HepG2 (cell line): ENCODE data around the gene DCTN3. TPM values are rescaled to one million over a fixed set of nuclear protein-coding genes. Genes with fewer than 3 reads are reported as not detected.
A peak's percentile ranks its signal among the peaks of the same experiment; 100 is the strongest.

Experiments
- FOXA3 ChIP-seq: IDR thresholded peaks from 2 replicates; pipeline ENCODE4 v1.6.1; 2016; ENCODE audit warnings: missing genetic modification reagents, missing compliant biosample characterization
- NFE2 ChIP-seq: sonication (generic); formaldehyde crosslinking; IDR thresholded peaks from 2 replicates; pipeline ENCODE4 v1.4.0; 2020; ENCODE audit warnings: missing genetic modification reagents
- SP4 ChIP-seq: sonication (generic); formaldehyde crosslinking; IDR thresholded peaks from 2 replicates; pipeline ENCODE4 v1.8.1; 2023; ENCODE audit warnings: mild to moderate bottlenecking, missing genetic modification reagents
- SP5 ChIP-seq: IDR thresholded peaks from 2 replicates; pipeline ENCODE4 v1.6.1; 2016; ENCODE audit warnings: low read depth, borderline replicate concordance
- ZNF12 ChIP-seq: sonication (generic); formaldehyde crosslinking; IDR thresholded peaks from 2 replicates; pipeline ENCODE4 v1.5.0; 2020; ENCODE audit warnings: missing genetic modification reagents
- ZNF292 ChIP-seq: sonication (generic); formaldehyde crosslinking; IDR thresholded peaks from 2 replicates; pipeline ENCODE4 v1.8.1; 2022; ENCODE audit warnings: mild to moderate bottlenecking, low read depth, missing genetic modification reagents, borderline replicate concordance
- ZNF343 ChIP-seq: sonication (generic); formaldehyde crosslinking; IDR thresholded peaks from 2 replicates; pipeline ENCODE4 v1.4.0; 2020; ENCODE audit warnings: mild to moderate bottlenecking, missing genetic modification reagents
- ZNF547 ChIP-seq: sonication (generic); formaldehyde crosslinking; IDR thresholded peaks from 2 replicates; pipeline ENCODE4 v1.5.1; 2020; ENCODE audit warnings: mild to moderate bottlenecking, missing genetic modification reagents
- polyA plus RNA-seq, 8 experiments: library from polyadenylated mRNA; depleted of rRNA in 3 of 8; stranded (reverse) in 7 of 8; unstranded in 1 of 8; fragments of >200 nt; fragmentation: Illumina TruSeq in 4 of 8; extraction: Trizol in 4 of 8; gene quantifications; 2 replicates each; pipeline versions ENCODE4 v1.2.1 to v1.2.3, GENCODE V29; 2011 to 2016; ENCODE audit warnings: low read depth in 4 of 8, missing spikeins in 1 of 8, mixed read lengths in 1 of 8; ENCODE audit not compliant: insufficient read depth in 1 of 8
- total RNA-seq, 5 experiments: library from RNA; depleted of rRNA; stranded (reverse); fragments of >200 nt; fragmentation: Illumina TruSeq; extraction: Trizol; gene quantifications; 2 replicates each; pipeline ENCODE4 v1.2.3, GENCODE V29; 2016; ENCODE audit warnings: low read depth in 1 of 5
- TF ChIP-seq, protein P1 (sequence below): sonication (generic); formaldehyde crosslinking; IDR thresholded peaks from 2 replicates; pipeline ENCODE4 v1.4.0; 2020; ENCODE audit warnings: missing genetic modification reagents
- TF ChIP-seq, protein P2 (sequence below): sonication (generic); formaldehyde crosslinking; conservative IDR thresholded peaks from 2 replicates; pipeline ENCODE4 v1.4.0; 2020; ENCODE audit warnings: missing genetic modification reagents
- TF ChIP-seq, protein P3 (sequence below): sonication (generic); formaldehyde crosslinking; IDR thresholded peaks from 2 replicates; pipeline ENCODE4 v1.5.0; 2020; ENCODE audit warnings: mild to moderate bottlenecking, missing genetic modification reagents, moderate library complexity
- TF ChIP-seq, protein P4 (sequence below): sonication (generic); formaldehyde crosslinking; IDR thresholded peaks from 2 replicates; pipeline ENCODE4 v1.8.1; 2023; ENCODE audit warnings: mild to moderate bottlenecking, missing genetic modification reagents
- TF ChIP-seq, protein P5 (sequence below): sonication (generic); formaldehyde crosslinking; IDR thresholded peaks from 2 replicates; pipeline ENCODE4 v1.8.0; 2022; ENCODE audit warnings: mild to moderate bottlenecking, missing genetic modification reagents, borderline replicate concordance
- TF ChIP-seq, protein P6 (sequence below): sonication (generic); formaldehyde crosslinking; IDR thresholded peaks from 2 replicates; pipeline ENCODE4 v1.4.0; 2020; ENCODE audit warnings: missing genetic modification reagents

DCTN3 gene
- total and polyA plus RNA-seq, 2 of the 13 experiments (the other 11 are each of a cell fraction or from before 2014, with no cell fraction given) = 27.4 to 34.5 TPM

DNA sequence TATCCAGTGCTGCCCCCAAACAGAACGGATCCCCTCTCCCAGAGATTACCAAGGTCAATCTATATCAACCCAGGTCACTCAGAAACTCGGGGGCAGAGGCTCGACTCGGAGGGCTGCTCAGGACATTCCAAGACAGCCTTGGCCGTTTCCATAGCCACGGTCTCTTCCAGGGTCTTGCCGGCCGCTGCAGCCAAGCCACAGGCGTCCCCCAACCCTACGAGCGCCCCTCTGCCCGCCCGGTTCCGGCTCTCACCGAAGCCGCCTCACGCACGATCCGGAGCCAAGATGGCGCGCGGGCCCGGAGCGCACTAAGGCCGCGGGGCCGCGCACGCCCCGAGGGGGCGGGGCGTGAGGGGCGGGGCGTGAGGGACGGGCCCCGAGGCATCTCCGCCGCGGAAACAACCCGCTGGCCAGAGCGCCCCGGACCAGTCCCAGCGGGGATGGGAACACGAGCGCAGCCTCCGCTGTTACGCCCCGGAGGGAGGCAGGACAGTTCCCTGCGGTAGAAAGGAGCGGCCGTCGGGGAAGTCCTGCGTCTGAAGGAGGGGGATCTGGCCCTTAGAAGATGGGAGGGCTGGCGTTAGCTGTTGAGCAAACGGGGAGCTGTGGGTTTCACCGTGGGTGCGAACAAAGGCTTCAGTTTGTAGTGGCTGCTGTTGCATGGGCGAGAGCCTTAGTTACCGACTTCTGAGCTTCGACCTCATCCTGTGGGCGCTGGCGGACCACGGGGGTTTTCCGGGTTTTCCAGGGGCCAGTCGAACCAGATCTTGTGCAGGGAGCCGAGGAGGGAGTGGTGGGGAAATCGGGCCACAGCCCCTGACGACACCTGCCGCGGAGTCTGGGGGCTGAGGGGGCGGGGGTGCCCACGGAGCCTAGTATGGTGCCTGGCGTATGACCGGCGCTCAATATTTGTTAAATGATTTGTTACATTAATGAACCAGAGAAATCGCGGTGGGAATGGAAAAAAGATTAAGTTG is 8.2 kb downstream of the DCTN3 start, which contains the start of gene RPP25L (continued):
- TF ChIP-seq, protein P1, sequence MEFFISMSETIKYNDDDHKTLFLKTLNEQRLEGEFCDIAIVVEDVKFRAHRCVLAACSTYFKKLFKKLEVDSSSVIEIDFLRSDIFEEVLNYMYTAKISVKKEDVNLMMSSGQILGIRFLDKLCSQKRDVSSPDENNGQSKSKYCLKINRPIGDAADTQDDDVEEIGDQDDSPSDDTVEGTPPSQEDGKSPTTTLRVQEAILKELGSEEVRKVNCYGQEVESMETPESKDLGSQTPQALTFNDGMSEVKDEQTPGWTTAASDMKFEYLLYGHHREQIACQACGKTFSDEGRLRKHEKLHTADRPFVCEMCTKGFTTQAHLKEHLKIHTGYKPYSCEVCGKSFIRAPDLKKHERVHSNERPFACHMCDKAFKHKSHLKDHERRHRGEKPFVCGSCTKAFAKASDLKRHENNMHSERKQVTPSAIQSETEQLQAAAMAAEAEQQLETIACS (CRISPR knock-in tag) = peak; percentile 94
- TF ChIP-seq, protein P2, sequence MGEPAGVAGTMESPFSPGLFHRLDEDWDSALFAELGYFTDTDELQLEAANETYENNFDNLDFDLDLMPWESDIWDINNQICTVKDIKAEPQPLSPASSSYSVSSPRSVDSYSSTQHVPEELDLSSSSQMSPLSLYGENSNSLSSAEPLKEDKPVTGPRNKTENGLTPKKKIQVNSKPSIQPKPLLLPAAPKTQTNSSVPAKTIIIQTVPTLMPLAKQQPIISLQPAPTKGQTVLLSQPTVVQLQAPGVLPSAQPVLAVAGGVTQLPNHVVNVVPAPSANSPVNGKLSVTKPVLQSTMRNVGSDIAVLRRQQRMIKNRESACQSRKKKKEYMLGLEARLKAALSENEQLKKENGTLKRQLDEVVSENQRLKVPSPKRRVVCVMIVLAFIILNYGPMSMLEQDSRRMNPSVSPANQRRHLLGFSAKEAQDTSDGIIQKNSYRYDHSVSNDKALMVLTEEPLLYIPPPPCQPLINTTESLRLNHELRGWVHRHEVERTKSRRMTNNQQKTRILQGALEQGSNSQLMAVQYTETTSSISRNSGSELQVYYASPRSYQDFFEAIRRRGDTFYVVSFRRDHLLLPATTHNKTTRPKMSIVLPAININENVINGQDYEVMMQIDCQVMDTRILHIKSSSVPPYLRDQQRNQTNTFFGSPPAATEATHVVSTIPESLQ (CRISPR knock-in tag) = peak; percentile 83; the same call in 1 of the 2 replicates
- TF ChIP-seq, protein P3, sequence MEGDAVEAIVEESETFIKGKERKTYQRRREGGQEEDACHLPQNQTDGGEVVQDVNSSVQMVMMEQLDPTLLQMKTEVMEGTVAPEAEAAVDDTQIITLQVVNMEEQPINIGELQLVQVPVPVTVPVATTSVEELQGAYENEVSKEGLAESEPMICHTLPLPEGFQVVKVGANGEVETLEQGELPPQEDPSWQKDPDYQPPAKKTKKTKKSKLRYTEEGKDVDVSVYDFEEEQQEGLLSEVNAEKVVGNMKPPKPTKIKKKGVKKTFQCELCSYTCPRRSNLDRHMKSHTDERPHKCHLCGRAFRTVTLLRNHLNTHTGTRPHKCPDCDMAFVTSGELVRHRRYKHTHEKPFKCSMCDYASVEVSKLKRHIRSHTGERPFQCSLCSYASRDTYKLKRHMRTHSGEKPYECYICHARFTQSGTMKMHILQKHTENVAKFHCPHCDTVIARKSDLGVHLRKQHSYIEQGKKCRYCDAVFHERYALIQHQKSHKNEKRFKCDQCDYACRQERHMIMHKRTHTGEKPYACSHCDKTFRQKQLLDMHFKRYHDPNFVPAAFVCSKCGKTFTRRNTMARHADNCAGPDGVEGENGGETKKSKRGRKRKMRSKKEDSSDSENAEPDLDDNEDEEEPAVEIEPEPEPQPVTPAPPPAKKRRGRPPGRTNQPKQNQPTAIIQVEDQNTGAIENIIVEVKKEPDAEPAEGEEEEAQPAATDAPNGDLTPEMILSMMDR (CRISPR knock-in tag) = peak; percentile 25; the same call in 1 of the 2 replicates
- TF ChIP-seq ZNF547 (CRISPR knock-in tag) = peak; percentile 72; the same call in 1 of the 2 replicates
- TF ChIP-seq ZNF292 (CRISPR knock-in tag) = no peak
- TF ChIP-seq, protein P4, sequence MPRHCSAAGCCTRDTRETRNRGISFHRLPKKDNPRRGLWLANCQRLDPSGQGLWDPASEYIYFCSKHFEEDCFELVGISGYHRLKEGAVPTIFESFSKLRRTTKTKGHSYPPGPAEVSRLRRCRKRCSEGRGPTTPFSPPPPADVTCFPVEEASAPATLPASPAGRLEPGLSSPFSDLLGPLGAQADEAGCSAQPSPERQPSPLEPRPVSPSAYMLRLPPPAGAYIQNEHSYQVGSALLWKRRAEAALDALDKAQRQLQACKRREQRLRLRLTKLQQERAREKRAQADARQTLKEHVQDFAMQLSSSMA (CRISPR knock-in tag) = peak; percentile 78; the same call in 1 of the 2 replicates
- TF ChIP-seq, protein P5, sequence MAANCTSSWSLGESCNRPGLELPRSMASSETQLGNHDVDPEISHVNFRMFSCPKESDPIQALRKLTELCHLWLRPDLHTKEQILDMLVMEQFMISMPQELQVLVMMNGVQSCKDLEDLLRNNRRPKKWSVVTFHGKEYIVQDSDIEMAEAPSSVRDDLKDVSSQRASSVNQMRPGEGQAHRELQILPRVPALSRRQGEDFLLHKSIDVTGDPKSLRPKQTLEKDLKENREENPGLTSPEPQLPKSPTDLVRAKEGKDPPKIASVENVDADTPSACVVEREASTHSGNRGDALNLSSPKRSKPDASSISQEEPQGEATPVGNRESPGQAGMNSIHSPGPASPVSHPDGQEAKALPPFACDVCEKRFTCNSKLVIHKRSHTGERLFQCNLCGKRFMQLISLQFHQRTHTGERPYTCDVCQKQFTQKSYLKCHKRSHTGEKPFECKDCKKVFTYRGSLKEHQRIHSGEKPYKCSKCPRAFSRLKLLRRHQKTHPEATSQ = 0 out of 2 replicates have a peak, but pooled peaks have one; percentile 16
- TF ChIP-seq SP4 = peak; percentile 65
- TF ChIP-seq ZNF12 = no peak
- peak; percentile 37; the same call in 1 of the 2 replicates for TF ChIP-seq SP5 (CRISPR knock-in tag)
- peak; percentile 23; the same call in 1 of the 2 replicates for TF ChIP-seq FOXA3 (CRISPR knock-in tag)
- TF ChIP-seq, protein P6, sequence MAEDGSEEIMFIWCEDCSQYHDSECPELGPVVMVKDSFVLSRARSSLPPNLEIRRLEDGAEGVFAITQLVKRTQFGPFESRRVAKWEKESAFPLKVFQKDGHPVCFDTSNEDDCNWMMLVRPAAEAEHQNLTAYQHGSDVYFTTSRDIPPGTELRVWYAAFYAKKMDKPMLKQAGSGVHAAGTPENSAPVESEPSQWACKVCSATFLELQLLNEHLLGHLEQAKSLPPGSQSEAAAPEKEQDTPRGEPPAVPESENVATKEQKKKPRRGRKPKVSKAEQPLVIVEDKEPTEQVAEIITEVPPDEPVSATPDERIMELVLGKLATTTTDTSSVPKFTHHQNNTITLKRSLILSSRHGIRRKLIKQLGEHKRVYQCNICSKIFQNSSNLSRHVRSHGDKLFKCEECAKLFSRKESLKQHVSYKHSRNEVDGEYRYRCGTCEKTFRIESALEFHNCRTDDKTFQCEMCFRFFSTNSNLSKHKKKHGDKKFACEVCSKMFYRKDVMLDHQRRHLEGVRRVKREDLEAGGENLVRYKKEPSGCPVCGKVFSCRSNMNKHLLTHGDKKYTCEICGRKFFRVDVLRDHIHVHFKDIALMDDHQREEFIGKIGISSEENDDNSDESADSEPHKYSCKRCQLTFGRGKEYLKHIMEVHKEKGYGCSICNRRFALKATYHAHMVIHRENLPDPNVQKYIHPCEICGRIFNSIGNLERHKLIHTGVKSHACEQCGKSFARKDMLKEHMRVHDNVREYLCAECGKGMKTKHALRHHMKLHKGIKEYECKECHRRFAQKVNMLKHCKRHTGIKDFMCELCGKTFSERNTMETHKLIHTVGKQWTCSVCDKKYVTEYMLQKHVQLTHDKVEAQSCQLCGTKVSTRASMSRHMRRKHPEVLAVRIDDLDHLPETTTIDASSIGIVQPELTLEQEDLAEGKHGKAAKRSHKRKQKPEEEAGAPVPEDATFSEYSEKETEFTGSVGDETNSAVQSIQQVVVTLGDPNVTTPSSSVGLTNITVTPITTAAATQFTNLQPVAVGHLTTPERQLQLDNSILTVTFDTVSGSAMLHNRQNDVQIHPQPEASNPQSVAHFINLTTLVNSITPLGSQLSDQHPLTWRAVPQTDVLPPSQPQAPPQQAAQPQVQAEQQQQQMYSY (CRISPR knock-in tag) = peak; percentile 73; the same call in 1 of the 2 replicates
- TF ChIP-seq ZNF343 (CRISPR knock-in tag) = peak; percentile 64; the same call in 1 of the 2 replicates
- no peak for TF ChIP-seq NFE2 (CRISPR knock-in tag)
